CD4-positive, alpha-beta T cell treated with Interleukin-17A for 4 hours (primary cell): ENCODE data around the gene TBC1D19.
"Not testable (repeated sequence)": the region's sequence is repeated elsewhere in the genome, so short reads cannot be mapped to it uniquely, and the experiment has no call there.

Source experiments
- DNase-seq: peaks from one replicate; pipeline ENCODE4 v3.0.0-alpha.2; 2020; ENCODE audit warnings: mixed read lengths

The TBC1D19 gene

DNA sequence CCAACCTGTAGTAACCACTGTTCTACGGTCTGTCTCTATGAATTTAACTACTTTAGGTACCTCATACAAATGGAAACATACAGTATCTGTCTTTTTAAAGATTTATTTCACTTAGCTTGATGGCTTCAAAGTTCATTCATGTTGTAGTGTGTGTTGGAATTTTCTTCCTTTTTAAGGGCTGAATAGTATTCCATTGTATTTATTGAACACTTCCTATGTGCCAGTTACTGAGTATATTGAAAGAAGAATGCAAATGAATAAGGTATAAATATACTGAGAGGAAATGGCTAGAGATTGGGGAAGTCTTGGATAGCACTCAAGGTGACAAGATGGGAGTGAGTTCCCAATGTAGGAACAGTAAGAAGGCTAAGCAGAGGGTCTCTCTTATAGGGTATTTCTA, 17.3 kb downstream of the TBC1D19 start:
- DNase-seq = no peak

DNA sequence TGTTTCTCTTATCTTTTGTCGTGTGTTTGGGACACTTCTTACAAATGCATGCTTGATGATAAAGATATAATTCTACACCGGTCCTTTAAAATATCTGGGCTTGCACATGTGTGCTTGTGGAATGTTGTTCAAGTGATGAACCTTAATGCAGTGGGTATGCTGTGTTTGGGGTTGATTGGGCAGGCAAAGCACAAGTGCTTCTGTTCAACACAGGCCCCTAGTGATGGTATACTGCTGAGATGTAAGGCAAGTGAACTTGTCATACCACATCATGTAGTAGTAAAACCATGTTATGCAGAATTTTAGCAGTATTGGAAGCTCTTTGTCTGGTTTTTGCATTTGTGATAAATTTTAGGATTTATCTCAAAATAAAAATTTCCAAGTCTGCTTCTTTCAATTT, 23.9 kb downstream of the TBC1D19 start:
- DNase-seq = no peak

DNA sequence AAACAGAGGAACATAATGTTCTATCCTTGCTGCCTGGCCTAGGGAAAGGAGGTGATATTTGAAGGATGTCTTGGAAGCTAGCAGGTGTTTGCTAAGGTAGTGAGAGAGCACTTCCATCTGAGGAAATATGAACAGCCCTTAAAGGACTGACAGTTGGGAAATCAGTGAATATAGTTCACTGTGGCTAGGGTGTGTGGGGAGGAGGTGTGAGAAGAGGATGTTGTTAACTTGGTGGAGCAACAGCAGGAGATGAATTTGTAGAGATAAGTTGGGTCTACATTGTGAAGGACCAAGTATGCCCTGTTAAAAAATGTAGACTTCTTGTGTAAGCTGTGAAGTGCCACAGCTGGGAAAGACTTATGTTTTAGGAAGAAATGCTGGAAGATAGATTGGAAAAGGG, 25.5 kb downstream of the TBC1D19 start:
- no peak for DNase-seq

GRCh38 chr4:26609868-26610267, 26.0 kb downstream of the TBC1D19 start:
- DNase-seq = no peak

DNA sequence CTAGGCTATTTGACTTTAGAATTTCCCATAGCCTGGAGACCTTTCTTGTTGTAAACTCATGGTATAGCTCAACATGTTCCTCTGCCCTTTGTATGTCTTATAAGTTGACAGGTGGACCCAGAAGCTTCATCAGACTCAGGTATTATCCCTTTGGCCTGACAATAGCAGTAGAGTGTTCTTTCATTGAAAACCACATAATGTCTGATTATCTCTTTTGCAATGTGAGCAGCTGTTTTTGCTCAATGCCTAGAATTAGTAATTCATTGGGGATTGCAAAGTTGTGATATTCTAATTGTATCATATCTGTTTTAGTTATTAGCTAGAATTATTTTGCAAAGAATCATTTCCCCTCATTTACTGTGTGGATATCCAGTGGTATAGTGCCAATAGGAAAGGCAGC, 27.5 kb downstream of the TBC1D19 start:
- no peak for DNase-seq

DNA sequence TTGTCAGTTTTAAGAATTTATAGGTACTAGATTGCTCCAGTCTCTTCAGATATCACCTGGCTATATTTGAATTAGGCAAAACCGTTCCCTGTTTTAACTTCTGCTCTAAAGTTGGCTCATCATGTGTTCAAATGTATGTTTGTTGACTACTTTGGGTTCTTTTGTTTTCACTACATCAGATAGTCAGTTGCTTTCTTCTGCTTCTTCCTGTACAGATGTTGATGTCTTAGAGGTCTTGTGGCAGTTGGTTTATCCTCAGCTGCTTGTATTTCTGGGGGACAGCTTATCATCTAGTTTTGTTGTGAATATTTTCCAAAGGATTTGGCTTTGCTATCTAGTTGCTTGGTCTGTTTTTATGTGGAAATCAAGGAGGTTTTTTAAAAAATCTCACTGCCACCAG, 28.0 kb downstream of the TBC1D19 start:
- DNase-seq = no peak

- DNase-seq = no peak
Observed at GRCh38 chr4:26613237-26613636, 29.4 kb downstream of the TBC1D19 start.

- DNase-seq = no peak
Observed at GRCh38 chr4:26613735-26614134, 29.9 kb downstream of the TBC1D19 start.

GRCh38 chr4:26619784-26620183, 35.9 kb downstream of the TBC1D19 start:
- DNase-seq = no peak

DNA sequence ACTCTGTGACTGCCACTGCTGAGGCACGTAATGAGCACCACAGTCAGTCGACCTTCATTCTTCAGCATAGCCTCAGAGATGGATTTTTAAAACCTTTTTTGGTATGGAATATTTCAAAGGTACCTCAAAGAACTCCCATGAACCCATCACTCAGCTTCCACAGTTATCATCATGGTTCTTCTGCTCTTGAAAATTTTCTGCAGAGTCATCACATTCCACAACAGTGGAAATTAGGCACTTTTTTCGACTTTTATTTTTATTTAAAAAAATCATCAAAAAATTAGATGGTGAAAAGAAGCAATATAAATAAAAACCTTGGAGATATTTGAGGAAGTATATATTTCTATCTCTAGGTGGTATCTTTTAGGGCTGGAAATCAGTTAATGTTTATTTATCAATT, 37.5 kb downstream of the TBC1D19 start:
- no peak for DNase-seq

GRCh38 chr4:26622913-26623312, 39.0 kb downstream of the TBC1D19 start:
- DNase-seq = no peak

- not testable (repeated sequence) for DNase-seq
Observed at GRCh38 chr4:26626658-26627057, 42.8 kb downstream of the TBC1D19 start.

- no peak for DNase-seq
Observed at GRCh38 chr4:26632916-26633315, 49.0 kb downstream of the TBC1D19 start.

DNA sequence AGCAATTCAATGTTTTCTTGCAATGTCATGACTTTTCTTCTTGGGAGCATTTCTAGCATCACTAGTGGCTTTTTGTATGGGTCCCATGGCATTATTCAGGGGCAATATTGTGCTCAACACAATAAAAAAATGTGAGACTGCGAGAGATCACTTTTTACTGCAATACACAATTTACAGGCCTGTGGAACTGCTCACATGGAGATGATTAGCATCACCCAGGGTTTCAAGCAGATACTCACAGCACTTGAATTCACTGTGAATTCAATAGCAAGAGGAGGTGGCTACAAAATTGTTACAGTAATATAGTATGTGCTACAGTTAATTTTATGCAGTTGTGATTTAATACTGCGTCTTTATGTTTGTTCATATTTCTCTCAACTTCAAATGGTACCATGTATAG, 50.4 kb downstream of the TBC1D19 start:
- no peak for DNase-seq

- no peak for DNase-seq
Observed at GRCh38 chr4:26636458-26636857, 52.6 kb downstream of the TBC1D19 start.

GRCh38 chr4:26640639-26641038, 56.8 kb downstream of the TBC1D19 start:
- not testable (repeated sequence) for DNase-seq

DNA sequence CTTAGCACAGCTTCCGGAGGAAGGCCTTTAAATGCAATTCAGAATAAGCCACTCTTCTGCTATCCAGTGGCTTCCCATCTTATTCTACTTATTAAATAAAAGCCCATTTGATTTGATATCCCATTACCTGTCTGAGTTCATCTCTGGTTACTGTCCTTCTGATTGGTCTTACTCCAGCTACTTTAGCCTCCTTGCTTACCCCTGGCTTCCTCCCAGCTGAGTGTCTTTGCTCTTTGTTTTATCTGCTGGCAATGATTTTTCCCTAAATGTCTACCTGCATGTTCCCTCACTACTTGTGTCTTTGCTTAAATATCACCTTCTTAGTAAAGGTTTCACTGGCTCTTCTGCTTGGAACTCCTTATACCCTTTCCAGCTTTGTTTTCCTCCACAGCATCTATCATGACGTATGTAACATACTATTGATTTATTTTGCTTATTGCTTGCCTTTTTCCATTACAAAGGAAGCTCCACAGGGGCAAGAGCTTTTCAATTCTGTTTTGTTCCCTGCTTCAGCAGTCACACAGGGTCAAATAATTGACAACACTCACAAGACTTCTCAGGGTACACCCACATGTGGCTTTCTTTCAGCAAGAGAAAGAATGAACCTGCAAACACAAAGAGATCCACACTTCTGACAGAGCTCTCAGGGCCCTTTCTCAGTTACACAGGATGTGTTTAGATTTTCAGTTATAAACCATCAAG, 63.8 kb downstream of the TBC1D19 start:
- DNase-seq = no peak

DNA sequence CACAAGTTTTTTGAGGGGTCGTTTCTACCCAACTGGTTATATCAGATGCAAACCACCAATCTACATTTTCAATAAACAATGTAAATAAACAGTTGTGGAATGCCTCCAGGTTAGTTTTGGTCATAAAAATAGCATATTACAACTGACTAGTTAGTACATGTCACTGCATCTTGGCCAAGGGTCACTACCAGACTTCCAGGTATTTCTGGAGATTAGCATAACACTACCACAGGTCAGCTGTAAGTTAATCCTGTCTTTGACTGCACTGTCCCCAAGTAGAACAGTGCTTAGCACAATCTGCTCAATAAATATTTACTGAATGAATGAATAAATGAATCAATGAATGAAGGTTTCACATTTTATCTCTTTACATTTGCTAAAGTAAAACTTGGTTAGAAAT, 64.4 kb downstream of the TBC1D19 start:
- DNase-seq = no peak

GRCh38 chr4:26660261-26660660, 76.4 kb downstream of the TBC1D19 start:
- no peak for DNase-seq

- DNase-seq = no peak
Observed at GRCh38 chr4:26663888-26664287, 80.0 kb downstream of the TBC1D19 start.

GRCh38 chr4:26670903-26671537, 87.1 kb downstream of the TBC1D19 start:
- DNase-seq = no peak

GRCh38 chr4:26679040-26679695, 95.3 kb downstream of the TBC1D19 start:
- DNase-seq = not testable (repeated sequence)

- DNase-seq = no peak
Observed at GRCh38 chr4:26682436-26682835, 98.6 kb downstream of the TBC1D19 start.

GRCh38 chr4:26685250-26685649, 101.4 kb downstream of the TBC1D19 start:
- no peak for DNase-seq
